GM18507 (cell line): Measurements from ENCODE around the gene ZNF780B.
A peak's percentile ranks its signal among the peaks of the same experiment; 100 is the strongest.

Source experiments
- DNase-seq: peaks from one replicate; pipeline ENCODE4 v3.0.0; 2011; ENCODE audit warnings: low read depth; ENCODE audit not compliant: insufficient read length; ENCODE audit errors: extremely low spot score
- FAIRE-seq: peaks from 2 replicates; lab custom pipeline; 2011; peaks lifted over from hg19 to GRCh38; lab: Jason Lieb, UNC

ZNF780B gene

GRCh38 chr19:39987596-39987995, 68.4 kb downstream of the ZNF780B start:
- DNase-seq (no peak), FAIRE-seq (no peak)

GRCh38 chr19:39987167-39987566, 68.9 kb downstream of the ZNF780B start:
- FAIRE-seq (no peak), DNase-seq (no peak)

DNA sequence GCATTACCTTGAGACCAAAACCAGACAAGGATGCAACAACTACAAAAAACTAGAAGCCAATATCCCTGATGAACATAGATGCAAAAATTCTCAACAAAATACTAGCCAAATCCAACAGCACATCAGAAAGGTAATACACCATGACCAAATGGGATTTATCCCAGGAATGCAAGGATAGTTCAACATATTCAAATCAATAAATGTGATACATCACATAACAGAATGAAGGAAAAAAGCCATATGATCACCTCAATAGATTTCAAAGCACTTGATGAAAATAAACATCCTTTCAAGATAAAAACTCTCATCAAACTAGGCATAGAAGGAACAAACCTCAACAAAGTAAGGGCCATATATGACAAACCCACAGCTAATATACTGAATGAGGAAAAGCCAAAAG, 69.4 kb downstream of the ZNF780B start:
- peak; percentile 39 for FAIRE-seq
- no peak for DNase-seq

GRCh38 chr19:39983695-39984300, 72.2 kb downstream of the ZNF780B start:
- FAIRE-seq (no peak), DNase-seq (no peak)

- DNase-seq (no peak), FAIRE-seq (no peak)
These were observed 73.1 kb downstream of the ZNF780B start for GRCh38 chr19:39982883-39983282.
